Spleen (tissue), 11 donors: ENCODE results near the gene RHEX. TPM values are rescaled to one million over a fixed set of nuclear protein-coding genes. Genes with fewer than 3 reads are reported as not detected.

Experiments
- DNase-seq: peaks from one replicate; pipeline ENCODE4 v3.0.0-alpha.2; 2020
- H3K27ac ChIP-seq, 8 donors: fragments of 200-600 bp; sonication (generic) in 7 of 8; 1 replicate in 4 of 8; 2 replicates in 4 of 8; pipeline versions ENCODE4 v1.5.0 to v1.8.0; 2016 to 2021; ENCODE audit warnings: inconsistent platforms in 4 of 8, mild to moderate bottlenecking in 4 of 8, moderate library complexity in 1 of 8
- H3K27me3 ChIP-seq, 7 donors: fragments of 200-600 bp; sonication (generic) in 6 of 7; replicated peaks in 1 of 7; 1 replicate in 4 of 7; 2 replicates in 3 of 7; pipeline versions ENCODE4 v1.5.0 to v1.8.0; 2016 to 2021; ENCODE audit warnings: inconsistent platforms in 3 of 7, mild to moderate bottlenecking in 1 of 7
- H3K36me3 ChIP-seq, 6 donors: fragments of 200-600 bp; sonication (generic) in 5 of 6; 1 replicate in 4 of 6; 2 replicates in 2 of 6; pipeline versions ENCODE4 v1.5.0 to v1.8.0; 2016 to 2021; ENCODE audit warnings: inconsistent platforms in 2 of 6
- H3K4me1 ChIP-seq, 6 donors: fragments of 200-600 bp; sonication (generic) in 5 of 6; 1 replicate in 3 of 6; 2 replicates in 3 of 6; pipeline versions ENCODE4 v1.5.0 to v1.8.0; 2016 to 2021; ENCODE audit warnings: inconsistent platforms in 3 of 6
- H3K4me3 ChIP-seq, 8 donors: fragments of 200-600 bp; sonication (generic) in 7 of 8; 1 replicate in 4 of 8; 2 replicates in 4 of 8; pipeline versions ENCODE4 v1.5.0 to v1.8.0; 2016 to 2021; ENCODE audit warnings: inconsistent platforms in 4 of 8, mild to moderate bottlenecking in 4 of 8, moderate library complexity in 2 of 8
- H3K9me3 ChIP-seq, 8 donors: fragments of 200-600 bp; sonication (generic) in 7 of 8; 1 replicate in 4 of 8; 2 replicates in 4 of 8; pipeline versions ENCODE4 v1.5.0 to v1.8.0; 2016 to 2021; ENCODE audit warnings: inconsistent platforms in 4 of 8
- POLR2A ChIP-seq, 3 donors: fragments of 450-650 bp; IDR thresholded peaks; one replicate each; pipeline ENCODE4 v1.5.1; 2017; ENCODE audit warnings: antibody characterized with exemption in 3 of 3, mild to moderate bottlenecking in 1 of 3
- POLR2AphosphoS5 ChIP-seq, 3 donors: sonication (generic); formaldehyde crosslinking; IDR thresholded peaks; one replicate each; pipeline ENCODE4 v1.5.1; 2017; ENCODE audit warnings: antibody characterized with exemption in 3 of 3
- WGBS, 5 donors: extraction: QIAGEN DNeasy Blood & Tissue Kit in 3 of 5; methylation state at CpG; one replicate each; pipeline versions ENCODE4 v1.1.5 to v1.1.7; 2013 to 2018; 5-methylcytosine and 5-hydroxymethylcytosine counted together
- intact Hi-C: fragments of 100-400 bp; cut with DNase I; formaldehyde crosslinking; loops from one replicate; pipeline ENCODE4 v1.15.0; 2023; ENCODE audit warnings: low total_unique reads
- polyA plus RNA-seq, 3 donors: library from polyadenylated mRNA; stranded (reverse); fragments of 200-250 nt; gene quantifications; one replicate each; pipeline ENCODE4 v1.2.1, GENCODE V29; 2013
- total RNA-seq, 7 donors: library from RNA; depleted of rRNA in 3 of 7; stranded (reverse); fragments of >200 nt in 3 of 7; fragmentation: NEBNext Ultra II Directional in 4 of 7; extraction: Animal tissue kit (Norgen Biotek cat#: 25700) in 4 of 7; gene quantifications; one replicate each; pipeline versions ENCODE4 v1.1.0 to v1.2.1, GENCODE V29; 2016 to 2021
- TF ChIP-seq, protein P1 (sequence below), 11 experiments: fragments of 200-600 bp in 7 of 11; fragments of 450-650 bp in 4 of 11; sonication (generic) in 4 of 11; IDR thresholded peaks in 8 of 11; conservative IDR thresholded peaks in 3 of 11; 1 replicate in 7 of 11; 2 replicates in 4 of 11; pipeline versions ENCODE4 v1.4.0 to v1.8.0; 2016 to 2021; ENCODE audit warnings: antibody characterized with exemption in 11 of 11, inconsistent platforms in 4 of 11, mild to moderate bottlenecking in 1 of 11
- donor health status: healthy with polysubstance abuse.
- donor health status: DM: no; HTN: no; CAD: no; lungs with moderate emphysema.
- donor health status: DM: no; HTN: no; CAD: no.
- donor health status: Bipolar disorder and iron deficiency.
- donor health status: healthy.
- donor health status: DM: no; HTN: no; CAD: no.
- donor health status: DM: yes; HTN: yes; CAD: no.

RHEX gene
- total and polyA plus RNA-seq, 10 donors, result 0.91 to 6.2 (median 2.4) TPM

DNA sequence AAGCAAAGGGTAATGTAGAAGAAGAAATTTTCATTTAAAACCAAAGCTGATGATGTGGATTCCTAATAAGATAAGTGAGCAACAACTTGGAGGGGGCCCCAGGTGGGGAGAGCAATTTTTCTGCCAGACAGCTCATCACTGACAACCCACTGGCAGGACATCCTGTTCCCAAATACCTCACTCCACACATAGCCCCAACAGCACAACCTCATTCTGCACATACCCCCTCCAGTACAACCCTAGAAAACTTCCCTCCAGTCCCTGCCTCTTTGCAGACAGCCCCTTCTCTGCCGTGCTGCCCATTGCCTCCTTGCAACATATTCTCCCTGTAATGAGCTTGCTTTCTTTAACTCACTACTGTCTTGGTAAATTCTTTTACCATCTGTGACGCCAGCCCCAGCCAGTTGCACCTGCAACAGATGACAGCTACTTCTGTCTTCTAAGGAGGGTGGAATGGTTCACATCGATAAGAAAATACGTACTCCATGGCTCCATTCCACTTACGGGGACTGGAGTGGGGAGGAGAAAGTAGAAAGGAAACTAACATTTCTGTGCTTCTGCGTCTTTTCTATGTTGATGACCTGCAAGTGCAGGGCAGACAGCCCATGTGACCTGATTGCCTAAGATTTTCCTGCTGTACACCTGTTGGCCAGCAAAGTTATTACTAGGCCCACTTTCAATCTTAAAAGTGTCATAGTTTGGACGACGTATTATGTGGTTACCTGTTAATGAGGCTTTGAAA, 14.7 kb downstream of the RHEX start:
- WGBS, 5 donors, result 34 to 47% (median 40%) methylated on average over 8 of the region's 8 CpGs
- no peak for TF ChIP-seq POLR2AphosphoS5 (IDR thresholded peaks at IDR 0.05)
- TF ChIP-seq, protein P1, sequence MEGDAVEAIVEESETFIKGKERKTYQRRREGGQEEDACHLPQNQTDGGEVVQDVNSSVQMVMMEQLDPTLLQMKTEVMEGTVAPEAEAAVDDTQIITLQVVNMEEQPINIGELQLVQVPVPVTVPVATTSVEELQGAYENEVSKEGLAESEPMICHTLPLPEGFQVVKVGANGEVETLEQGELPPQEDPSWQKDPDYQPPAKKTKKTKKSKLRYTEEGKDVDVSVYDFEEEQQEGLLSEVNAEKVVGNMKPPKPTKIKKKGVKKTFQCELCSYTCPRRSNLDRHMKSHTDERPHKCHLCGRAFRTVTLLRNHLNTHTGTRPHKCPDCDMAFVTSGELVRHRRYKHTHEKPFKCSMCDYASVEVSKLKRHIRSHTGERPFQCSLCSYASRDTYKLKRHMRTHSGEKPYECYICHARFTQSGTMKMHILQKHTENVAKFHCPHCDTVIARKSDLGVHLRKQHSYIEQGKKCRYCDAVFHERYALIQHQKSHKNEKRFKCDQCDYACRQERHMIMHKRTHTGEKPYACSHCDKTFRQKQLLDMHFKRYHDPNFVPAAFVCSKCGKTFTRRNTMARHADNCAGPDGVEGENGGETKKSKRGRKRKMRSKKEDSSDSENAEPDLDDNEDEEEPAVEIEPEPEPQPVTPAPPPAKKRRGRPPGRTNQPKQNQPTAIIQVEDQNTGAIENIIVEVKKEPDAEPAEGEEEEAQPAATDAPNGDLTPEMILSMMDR (IDR thresholded peaks at IDR 0.05 in 8 of 11, conservative IDR thresholded peaks at IDR 0.05 in 3 of 11), result no peak
- no peak for TF ChIP-seq POLR2A (IDR thresholded peaks at IDR 0.05)
- H3K27me3 ChIP-seq, result no peaks in the 10 kb centered on the region
- H3K4me1 ChIP-seq, result peaks cover 0 to 28% (median 22%) of the 10 kb centered on the region in 6 donors
- intact Hi-C loops, result no loop called here
- H3K36me3 ChIP-seq, result peaks cover 0 to 9% (median 0%) of the 10 kb centered on the region in 6 donors
- H3K27ac ChIP-seq, result peak overlapping the region in 4 of 8 donors; percentile 21 to 59 (median 24)
- no peak for DNase-seq
- no peak overlapping the region for H3K4me3 ChIP-seq
- no peaks in the 10 kb centered on the region for H3K9me3 ChIP-seq

DNA sequence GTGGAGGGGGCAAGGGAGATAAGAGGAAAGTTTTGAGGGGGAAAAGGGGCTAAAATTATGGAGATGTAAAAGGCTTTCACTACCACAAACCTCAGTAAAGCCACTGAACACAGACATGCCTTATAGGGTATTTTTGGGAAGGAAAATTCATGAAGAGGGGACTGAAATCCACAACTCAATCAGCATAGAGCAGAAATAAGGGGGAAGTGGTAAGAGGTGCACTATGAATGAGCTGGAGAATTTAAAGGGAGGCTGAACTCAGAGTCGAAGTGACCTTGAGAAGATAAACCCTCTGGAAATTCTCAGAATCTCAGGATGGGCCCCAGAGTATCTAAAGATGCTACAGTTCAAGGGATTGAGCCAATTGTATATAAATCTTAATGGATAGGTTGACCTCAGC, 15.3 kb downstream of the RHEX start:
- peak overlapping the region in 4 of 8 donors; percentile 5 to 59 (median 24) for H3K27ac ChIP-seq
- H3K4me1 ChIP-seq, result peaks cover 0 to 28% (median 22%) of the 10 kb centered on the region in 6 donors
- DNase-seq, result no peak
- no peaks in the 10 kb centered on the region for H3K9me3 ChIP-seq
- 18 to 36% (median 25%) methylated on average over 1 of the region's 1 CpG for WGBS, 5 donors
- peaks cover 0 to 5% (median 0%) of the 10 kb centered on the region in 6 donors for H3K36me3 ChIP-seq
- H3K4me3 ChIP-seq, result no peak overlapping the region
- no peak for TF ChIP-seq POLR2AphosphoS5 (IDR thresholded peaks at IDR 0.05)
- TF ChIP-seq, protein P1 (IDR thresholded peaks at IDR 0.05 in 8 of 11, conservative IDR thresholded peaks at IDR 0.05 in 3 of 11), result no peak
- TF ChIP-seq POLR2A (IDR thresholded peaks at IDR 0.05), result no peak
- no peaks in the 10 kb centered on the region for H3K27me3 ChIP-seq
- intact Hi-C loops, result no loop called here

DNA sequence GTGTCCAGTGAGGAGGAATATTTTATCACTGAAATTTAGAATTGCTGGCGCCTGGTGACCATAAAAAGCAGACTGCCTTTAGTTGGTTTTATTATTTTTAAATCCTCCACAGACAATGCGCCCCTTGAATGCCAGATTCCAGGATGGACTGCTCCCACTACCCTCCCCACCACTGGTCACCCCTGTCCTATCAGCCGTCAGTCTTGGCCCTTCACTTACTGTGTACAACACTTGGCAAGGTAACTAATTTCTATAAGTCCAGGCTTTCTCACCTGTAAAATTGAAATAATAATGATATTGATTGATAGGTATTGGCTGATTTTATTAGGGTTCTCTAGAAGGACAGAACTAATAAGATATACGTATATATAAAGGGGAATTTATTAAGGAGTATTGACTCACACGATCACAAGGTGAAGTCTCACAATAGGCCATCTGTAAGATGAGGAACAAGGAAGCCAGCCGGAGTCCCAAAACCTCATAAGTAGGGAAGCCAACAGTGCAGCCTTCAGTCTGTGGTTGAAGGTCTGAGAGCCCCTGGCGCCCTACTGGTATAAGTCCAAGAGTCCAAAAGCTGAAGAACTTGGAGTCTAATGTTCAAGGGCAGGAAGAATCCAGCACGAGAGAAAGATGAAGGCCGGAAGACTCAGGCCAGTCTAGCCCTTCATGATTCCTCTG, 17.8 kb downstream of the RHEX start:
- intact Hi-C loops, result no loop called here

More for the DNA sequence above, 17.8 kb downstream of the RHEX start:
- Histone ChIP-seq H3K27me3 (no peaks in the 10 kb centered on the region), H3K9me3 (no peaks in the 10 kb centered on the region), H3K4me3 (no peak overlapping the region), H3K4me1 (peaks cover 0 to 27% (median 21%) of the 10 kb centered on the region in 6 donors), H3K27ac (no peak overlapping the region), H3K36me3 (peaks cover 0 to 4% (median 0%) of the 10 kb centered on the region in 6 donors)
- WGBS, 5 donors, result 72 to 90% (median 80%) methylated on average over 9 of the region's 9 CpGs
- DNase-seq, result no peak
- TF ChIP-seq, protein P1 (IDR thresholded peaks at IDR 0.05 in 8 of 11, conservative IDR thresholded peaks at IDR 0.05 in 3 of 11), result no peak
- TF ChIP-seq POLR2A (IDR thresholded peaks at IDR 0.05), result no peak
- no peak for TF ChIP-seq POLR2AphosphoS5 (IDR thresholded peaks at IDR 0.05)
